Neural cell (in vitro differentiated cells): ENCODE measurements around the gene BTBD16.

Experiments used
- CTCF ChIP-seq: fragments of 450-650 bp; IDR thresholded peaks from 2 replicates; pipeline ENCODE4 v1.5.1; 2014; ENCODE audit warnings: antibody characterized with exemption, mild to moderate bottlenecking, moderate library complexity; ENCODE audit not compliant: poor library complexity, severe bottlenecking
- EP300 ChIP-seq: fragments of 450-650 bp; conservative IDR thresholded peaks from 2 replicates; pipeline ENCODE4 v1.6.1; 2014; ENCODE audit warnings: antibody characterized with exemption, mild to moderate bottlenecking, moderate library complexity; ENCODE audit not compliant: poor library complexity, severe bottlenecking
- POLR2AphosphoS5 ChIP-seq: IDR thresholded peaks from 2 replicates; pipeline ENCODE4 v1.6.1; 2012
- RAD21 ChIP-seq: fragments of 450-650 bp; conservative IDR thresholded peaks from 2 replicates; pipeline ENCODE4 v1.6.1; 2014; ENCODE audit warnings: antibody characterized with exemption, mild to moderate bottlenecking, moderate library complexity
- REST ChIP-seq: IDR thresholded peaks from 2 replicates; pipeline ENCODE4 v1.6.1; 2012; ENCODE audit warnings: borderline replicate concordance
- SMC3 ChIP-seq: fragments of 450-650 bp; conservative IDR thresholded peaks from 2 replicates; pipeline ENCODE4 v1.6.1; 2014; ENCODE audit warnings: antibody characterized with exemption, mild to moderate bottlenecking, moderate library complexity; ENCODE audit not compliant: poor library complexity
- TAF1 ChIP-seq: IDR thresholded peaks from 2 replicates; pipeline ENCODE4 v1.6.1; 2012; ENCODE audit warnings: low read depth

GRCh38 chr10:122243550-122243949 is 27.5 kb upstream of the BTBD16 start:
- TF ChIP-seq REST (no peak), SMC3 (no peak), CTCF (no peak), EP300 (no peak), POLR2AphosphoS5 (no peak), TAF1 (no peak), RAD21 (no peak)
